Sigmoid colon (tissue), 7 donors: ENCODE results near the gene FAR2. TPM values are rescaled to one million over a fixed set of nuclear protein-coding genes. Genes with fewer than 3 reads are reported as not detected.

Source experiments
- DNase-seq: peaks from one replicate; pipeline ENCODE4 v3.0.0-alpha.2; 2019
- H3K27ac ChIP-seq, 4 donors: fragments of 200-600 bp; sonication (generic); one replicate each; pipeline ENCODE4 v1.5.1; 2016 to 2019; ENCODE audit warnings: mild to moderate bottlenecking in 1 of 4
- H3K27me3 ChIP-seq, 3 donors: fragments of 200-600 bp; sonication (generic); one replicate each; pipeline ENCODE4 v1.5.1; 2019; ENCODE audit warnings: mild to moderate bottlenecking in 1 of 3
- H3K36me3 ChIP-seq, 4 donors: fragments of 200-600 bp; sonication (generic); one replicate each; pipeline ENCODE4 v1.5.1; 2016 to 2019
- H3K4me1 ChIP-seq, 4 donors: fragments of 200-600 bp; sonication (generic); one replicate each; pipeline ENCODE4 v1.5.1; 2017 to 2019
- H3K4me3 ChIP-seq, 4 donors: fragments of 200-600 bp; sonication (generic); one replicate each; pipeline ENCODE4 v1.5.1; 2017 to 2019; ENCODE audit warnings: mild to moderate bottlenecking in 2 of 4, moderate library complexity in 1 of 4
- H3K9me3 ChIP-seq, 4 donors: fragments of 200-600 bp in 3 of 4; sonication (generic) in 3 of 4; one replicate each; pipeline versions ENCODE4 v1.5.1 to v1.6.1; 2013 to 2019
- EP300 ChIP-seq, 4 donors: sonication (generic); formaldehyde crosslinking; IDR thresholded peaks; one replicate each; pipeline ENCODE4 v1.6.1; 2017; ENCODE audit warnings: antibody characterized with exemption in 4 of 4
- POLR2A ChIP-seq, 2 donors: fragments of 450-650 bp; IDR thresholded peaks; one replicate each; pipeline ENCODE4 v1.6.1; 2016; ENCODE audit warnings: antibody characterized with exemption in 2 of 2, mild to moderate bottlenecking in 2 of 2, moderate library complexity in 2 of 2
- POLR2AphosphoS5 ChIP-seq, 4 donors: sonication (generic); formaldehyde crosslinking; IDR thresholded peaks; one replicate each; pipeline ENCODE4 v1.6.1; 2017; ENCODE audit warnings: antibody characterized with exemption in 4 of 4
- WGBS, 2 donors: extraction: QIAGEN DNeasy Blood & Tissue Kit; methylation state at CpG; one replicate each; pipeline ENCODE4 v1.1.7; 2013; 5-methylcytosine and 5-hydroxymethylcytosine counted together
- intact Hi-C: fragments of 100-400 bp; cut with DNase I; formaldehyde crosslinking; loops from one replicate; pipeline ENCODE4 v1.15.1; 2023
- polyA plus RNA-seq, 3 donors: library from polyadenylated mRNA; stranded (reverse); fragments of 200-250 nt; gene quantifications; one replicate each; pipeline ENCODE4 v1.2.3, GENCODE V29; 2013
- total RNA-seq, 4 donors: library from RNA; depleted of rRNA; stranded (reverse); fragments of >200 nt; gene quantifications; one replicate each; pipeline ENCODE4 v1.1.0, GENCODE V29; 2016
- TF ChIP-seq, protein P1 (sequence below), 4 experiments: fragments of 450-650 bp in 3 of 4; fragments of 200-600 bp in 1 of 4; IDR thresholded peaks; one replicate each; pipeline ENCODE4 v1.5.1; 2016 to 2019; ENCODE audit warnings: antibody characterized with exemption in 4 of 4, mild to moderate bottlenecking in 3 of 4, moderate library complexity in 2 of 4
- donor health status: healthy with polysubstance abuse.
- donor health status: Bipolar disorder and iron deficiency.
- donor health status: healthy.

The FAR2 gene
- total RNA-seq = 10 to 100 TPM; 11.1 to 13.0 (median 11.9) TPM
- polyA plus RNA-seq = 10 to 100 TPM; 33.5 to 46.7 (median 34.8) TPM

GRCh38 chr12:29148911-29149690 lies at the start of gene FAR2:
TSS of gene FAR2 (plus strand) at chr12:29149278. CDS start at chr12:29270450, 121,172 bp downstream.
- 1% methylated on average over 66 of the region's 66 CpGs for WGBS, 2 donors
- intact Hi-C loops = loop anchor here (5.0 to 10.0 kb wide), 3 partner anchors 74 to 236 kb away; partner anchors contain the start of gene ERGIC2
- TF ChIP-seq POLR2AphosphoS5 (IDR thresholded peaks at IDR 0.05) = peak; percentile 12 to 58 (median 44)
- no peak for TF ChIP-seq EP300 (IDR thresholded peaks at IDR 0.05)
- Histone ChIP-seq H3K27ac (peak within 1 kb of the TSS; percentile 77 to 83 (median 82)), H3K4me3 (peak within 1 kb of the TSS; percentile 60 to 75 (median 66)), H3K9me3 (no peaks in the 10 kb centered on the region), H3K4me1 (peaks cover 0 to 30% (median 14%) of the 10 kb centered on the region in 4 donors), H3K27me3 (no peaks in the 10 kb centered on the region), H3K36me3 (no peaks in the 10 kb centered on the region)
- peak; percentile 84 for DNase-seq

GRCh38 chr12:29102741-29103140 lies 46.3 kb upstream of the FAR2 start:
- DNase-seq = no peak
- H3K36me3 ChIP-seq = no peaks in the 10 kb centered on the region
- no peak overlapping the region for H3K27ac ChIP-seq
- intact Hi-C loops = no loop called here
- WGBS, 2 donors = 38 to 46% methylated on average over 2 of the region's 2 CpGs
- no peaks in the 10 kb centered on the region for H3K4me1 ChIP-seq
- H3K4me3 ChIP-seq = no peak overlapping the region
- no peaks in the 10 kb centered on the region for H3K27me3 ChIP-seq
- TF ChIP-seq EP300 (IDR thresholded peaks at IDR 0.05) (no peak), POLR2A (IDR thresholded peaks at IDR 0.05) (no peak), POLR2AphosphoS5 (IDR thresholded peaks at IDR 0.05) (no peak)
- TF ChIP-seq, protein P1, sequence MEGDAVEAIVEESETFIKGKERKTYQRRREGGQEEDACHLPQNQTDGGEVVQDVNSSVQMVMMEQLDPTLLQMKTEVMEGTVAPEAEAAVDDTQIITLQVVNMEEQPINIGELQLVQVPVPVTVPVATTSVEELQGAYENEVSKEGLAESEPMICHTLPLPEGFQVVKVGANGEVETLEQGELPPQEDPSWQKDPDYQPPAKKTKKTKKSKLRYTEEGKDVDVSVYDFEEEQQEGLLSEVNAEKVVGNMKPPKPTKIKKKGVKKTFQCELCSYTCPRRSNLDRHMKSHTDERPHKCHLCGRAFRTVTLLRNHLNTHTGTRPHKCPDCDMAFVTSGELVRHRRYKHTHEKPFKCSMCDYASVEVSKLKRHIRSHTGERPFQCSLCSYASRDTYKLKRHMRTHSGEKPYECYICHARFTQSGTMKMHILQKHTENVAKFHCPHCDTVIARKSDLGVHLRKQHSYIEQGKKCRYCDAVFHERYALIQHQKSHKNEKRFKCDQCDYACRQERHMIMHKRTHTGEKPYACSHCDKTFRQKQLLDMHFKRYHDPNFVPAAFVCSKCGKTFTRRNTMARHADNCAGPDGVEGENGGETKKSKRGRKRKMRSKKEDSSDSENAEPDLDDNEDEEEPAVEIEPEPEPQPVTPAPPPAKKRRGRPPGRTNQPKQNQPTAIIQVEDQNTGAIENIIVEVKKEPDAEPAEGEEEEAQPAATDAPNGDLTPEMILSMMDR (IDR thresholded peaks at IDR 0.05) = no peak
- no peaks in the 10 kb centered on the region for H3K9me3 ChIP-seq

GRCh38 chr12:29103539-29103974 lies 45.5 kb upstream of the FAR2 start:
- H3K4me3 ChIP-seq = no peak overlapping the region
- no peaks in the 10 kb centered on the region for H3K9me3 ChIP-seq
- no peak overlapping the region for H3K27ac ChIP-seq
- H3K27me3 ChIP-seq = no peaks in the 10 kb centered on the region
- TF ChIP-seq POLR2A (IDR thresholded peaks at IDR 0.05) (no peak), EP300 (IDR thresholded peaks at IDR 0.05) (no peak), POLR2AphosphoS5 (IDR thresholded peaks at IDR 0.05) (no peak)
- TF ChIP-seq, protein P1 (IDR thresholded peaks at IDR 0.05) = no peak
- no peak for DNase-seq
- H3K36me3 ChIP-seq = no peaks in the 10 kb centered on the region
- 48 to 83% methylated on average over 5 of the region's 5 CpGs for WGBS, 2 donors
- no peaks in the 10 kb centered on the region for H3K4me1 ChIP-seq
- intact Hi-C loops = no loop called here

- Histone ChIP-seq H3K9me3 (no peaks in the 10 kb centered on the region), H3K27me3 (no peaks in the 10 kb centered on the region), H3K27ac (no peak overlapping the region), H3K4me1 (no peaks in the 10 kb centered on the region), H3K4me3 (no peak overlapping the region), H3K36me3 (no peaks in the 10 kb centered on the region)
- intact Hi-C loops = no loop called here
- 48 to 82% methylated on average over 2 of the region's 2 CpGs for WGBS, 2 donors
- TF ChIP-seq POLR2A (IDR thresholded peaks at IDR 0.05) = no peak
- TF ChIP-seq, protein P1 (IDR thresholded peaks at IDR 0.05) = no peak
- TF ChIP-seq POLR2AphosphoS5 (IDR thresholded peaks at IDR 0.05) = no peak
- TF ChIP-seq EP300 (IDR thresholded peaks at IDR 0.05) = no peak
- DNase-seq = no peak
These were observed 44.6 kb upstream of the FAR2 start for GRCh38 chr12:29104516-29104915.
